Skin of body (tissue), 3 donors: ENCODE data around the gene PHRF1. TPM values are rescaled to one million over a fixed set of nuclear protein-coding genes. Genes with fewer than 3 reads are reported as not detected.
A peak's percentile ranks its signal among the peaks of the same experiment; 100 is the strongest.
"Not testable (repeated sequence)": the region's sequence is repeated elsewhere in the genome, so short reads cannot be mapped to it uniquely, and the experiment has no call there.

ENCODE experiments used
- DNase-seq: peaks from one replicate; lab custom pipeline; 2025; lab: John Stamatoyannopoulos, UW
- small RNA-seq: library from RNA; depleted of rRNA; stranded (forward); fragments of <200 nt; gene quantifications from one replicate; pipeline ENCODE3, GENCODE V24; 2014; ENCODE audit warnings: low replicate concordance
- total RNA-seq: library from RNA; depleted of rRNA; stranded (reverse); fragments of >200 nt; gene quantifications from one replicate; pipeline ENCODE4 v1.2.3, GENCODE V29; 2014

Gene PHRF1
- total RNA-seq, 1 donor from 2014 or later, result 18.8 TPM

DNA sequence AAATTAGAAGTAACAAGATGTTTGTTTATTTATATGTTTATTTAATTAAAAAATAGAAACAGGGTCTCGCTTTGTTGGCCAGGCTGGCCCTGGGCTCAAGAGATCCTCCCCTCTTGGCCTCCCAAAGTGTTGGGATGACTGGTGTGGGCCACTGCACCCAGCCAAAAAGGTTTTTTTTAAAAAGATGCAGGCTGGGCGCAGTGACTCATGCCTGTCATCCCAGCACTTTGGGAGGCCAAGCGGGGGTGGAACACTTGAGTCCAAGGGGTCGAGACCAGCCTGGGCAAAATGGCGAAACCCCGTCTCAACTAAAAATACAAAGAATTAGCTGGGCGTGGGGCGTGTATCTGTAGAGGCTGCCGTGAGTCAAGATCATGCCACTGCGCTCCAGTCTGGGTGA, 74.2 kb downstream of the PHRF1 start:
- no peak for DNase-seq

DNA sequence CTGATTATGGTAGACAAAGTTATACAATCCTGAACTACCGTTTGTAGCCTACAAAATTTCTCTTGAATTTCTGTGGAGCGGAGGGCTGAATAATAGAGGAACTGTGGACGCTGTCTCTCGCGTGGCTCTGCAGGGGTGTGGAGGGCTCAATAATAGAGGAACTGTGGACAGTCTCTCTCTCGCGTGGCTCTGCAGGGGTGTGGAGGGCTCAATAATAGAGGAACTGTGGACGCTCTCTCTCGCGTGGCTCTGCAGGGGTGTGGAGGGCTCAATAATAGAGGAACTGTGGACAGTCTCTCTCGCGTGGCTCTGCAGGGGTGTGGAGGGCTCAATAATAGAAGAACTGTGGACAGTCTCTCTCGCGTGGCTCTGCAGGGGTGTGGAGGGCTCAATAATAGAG, 76.9 kb downstream of the PHRF1 start:
- not testable (repeated sequence) for DNase-seq

DNA sequence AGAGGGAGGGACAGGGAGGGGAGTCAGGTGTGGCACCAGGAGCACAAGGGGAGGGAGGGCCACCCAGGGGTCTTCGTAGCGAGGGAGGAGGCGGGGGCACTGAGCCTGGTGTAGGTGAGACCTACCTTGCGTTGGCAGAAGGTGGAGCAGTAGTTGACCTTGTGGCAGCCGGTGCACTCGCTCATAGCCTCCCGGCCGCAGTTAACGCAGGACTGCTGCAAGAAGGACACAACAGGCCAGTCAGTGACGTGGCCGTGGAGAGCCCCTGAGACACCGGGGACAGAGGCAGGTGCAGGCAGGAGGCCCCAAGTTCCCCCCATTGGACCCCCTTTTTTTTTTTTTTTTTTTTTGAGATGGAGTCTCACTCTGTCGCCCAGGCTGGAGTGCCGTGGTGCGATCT, 77.6 kb downstream of the PHRF1 start:
- DNase-seq, result no peak

DNA sequence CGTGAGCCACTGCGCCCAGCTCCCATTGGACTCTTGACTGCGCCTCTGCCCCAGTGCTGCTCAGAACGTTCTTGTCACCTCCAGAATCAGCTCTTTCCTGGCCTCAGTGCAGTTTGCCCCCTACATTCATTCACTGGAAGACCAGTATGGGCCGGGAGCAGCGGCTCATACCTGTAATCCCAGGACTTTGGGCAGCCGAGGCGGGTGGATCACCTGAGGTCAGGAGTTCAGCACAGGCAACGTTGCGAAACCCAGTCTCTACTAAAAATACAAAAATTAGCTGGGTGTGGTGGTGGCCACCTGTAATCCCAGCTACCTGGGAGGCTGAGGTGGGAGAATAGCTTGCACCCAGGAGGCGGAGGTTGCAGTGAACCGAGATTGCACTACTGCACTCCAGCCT, 78.2 kb downstream of the PHRF1 start:
- DNase-seq, result not testable (repeated sequence)

DNA sequence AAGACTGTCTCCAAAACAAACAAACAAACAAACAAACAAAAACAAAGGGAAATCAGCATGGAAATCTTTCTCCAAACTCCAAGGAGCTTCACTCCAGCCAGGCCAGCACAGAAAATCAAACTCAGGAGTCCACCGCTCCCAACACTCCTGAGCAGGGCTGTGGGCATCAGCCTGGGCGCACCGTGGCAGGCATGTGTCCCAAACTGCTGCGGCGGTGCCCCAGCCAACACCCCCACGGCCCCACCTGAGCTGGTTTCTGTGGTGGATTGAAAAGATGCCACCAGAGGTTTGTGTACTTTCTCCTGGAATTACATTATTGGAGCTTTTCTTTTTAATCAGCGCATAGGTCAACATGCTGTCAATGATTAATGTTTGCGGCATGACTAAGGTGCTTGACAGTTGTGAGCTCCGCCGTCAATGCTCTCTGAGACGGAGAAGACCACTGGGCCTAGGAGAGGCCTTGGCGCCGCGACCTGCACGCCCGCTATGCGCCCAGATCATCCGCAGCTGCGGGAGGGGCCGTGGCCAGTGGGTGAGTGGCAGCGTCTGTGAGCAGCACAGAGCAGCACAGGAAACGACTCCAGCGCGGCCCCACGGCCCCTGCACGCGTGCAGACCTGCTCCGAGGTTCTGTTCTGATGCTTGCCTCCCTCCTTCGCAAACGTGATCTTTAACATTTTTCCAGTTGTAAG, 78.9 kb downstream of the PHRF1 start:
- no peak for DNase-seq

DNA sequence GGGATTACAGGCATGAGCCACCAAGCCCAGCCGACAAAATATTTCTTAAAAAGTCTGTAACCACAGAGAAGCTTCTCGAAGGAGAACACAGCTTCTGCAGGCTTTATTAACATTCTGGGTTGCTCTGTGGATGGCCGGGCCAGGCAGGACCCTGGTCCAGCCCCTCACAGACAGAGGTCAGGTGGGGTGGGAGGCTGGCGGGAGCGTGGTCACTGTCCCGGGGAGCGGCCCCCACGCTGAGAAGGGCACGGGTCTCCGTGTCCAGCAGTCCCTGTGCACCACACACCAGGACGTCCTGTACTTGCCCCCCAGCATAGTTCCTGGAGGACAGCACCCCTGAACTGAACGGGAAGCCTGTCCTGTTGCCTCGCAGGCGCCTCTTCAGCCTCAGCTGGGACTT, 80.2 kb downstream of the PHRF1 start:
- no peak for DNase-seq

DNA sequence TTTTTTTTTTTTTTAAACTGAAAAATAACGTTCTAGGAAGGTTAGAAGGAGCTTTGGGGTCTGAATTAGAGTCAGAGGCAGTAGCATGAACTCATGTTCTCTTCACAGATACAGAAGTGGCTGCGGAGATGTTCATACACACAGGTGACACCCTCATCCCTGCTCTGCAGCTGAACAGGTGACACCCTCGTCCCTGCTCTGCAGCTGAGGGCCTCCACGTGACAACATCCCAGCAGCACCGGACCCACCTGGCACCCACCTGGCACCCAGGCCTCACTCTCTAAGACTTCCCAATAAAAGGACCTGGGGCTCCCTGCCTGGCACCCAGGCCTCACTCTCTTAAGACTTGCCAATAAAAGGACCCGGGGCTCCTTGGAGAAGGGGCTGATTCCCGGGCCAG, 80.6 kb downstream of the PHRF1 start:
- no peak for DNase-seq

DNA sequence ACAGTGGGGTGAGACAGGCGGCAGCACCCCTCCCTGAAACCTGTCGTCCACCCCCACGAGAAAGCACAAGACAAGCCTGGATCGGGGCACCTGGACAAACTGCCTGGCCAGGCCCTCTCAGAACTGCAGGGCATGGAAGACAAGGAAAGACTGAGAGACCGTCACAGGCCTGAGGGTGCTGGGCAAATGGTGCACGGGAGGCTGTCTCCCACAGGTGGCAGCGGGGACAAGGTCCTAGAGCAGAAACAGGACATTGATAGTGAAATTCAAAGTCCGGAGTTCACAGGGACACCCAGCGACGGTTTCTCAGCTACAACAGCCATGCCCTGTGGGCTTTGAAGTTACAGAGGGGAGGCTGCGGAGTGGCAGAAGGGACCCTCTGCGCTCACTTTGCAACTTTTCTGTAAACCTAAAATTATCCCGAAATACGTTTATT, 81.4 kb downstream of the PHRF1 start:
- DNase-seq, result no peak

DNA sequence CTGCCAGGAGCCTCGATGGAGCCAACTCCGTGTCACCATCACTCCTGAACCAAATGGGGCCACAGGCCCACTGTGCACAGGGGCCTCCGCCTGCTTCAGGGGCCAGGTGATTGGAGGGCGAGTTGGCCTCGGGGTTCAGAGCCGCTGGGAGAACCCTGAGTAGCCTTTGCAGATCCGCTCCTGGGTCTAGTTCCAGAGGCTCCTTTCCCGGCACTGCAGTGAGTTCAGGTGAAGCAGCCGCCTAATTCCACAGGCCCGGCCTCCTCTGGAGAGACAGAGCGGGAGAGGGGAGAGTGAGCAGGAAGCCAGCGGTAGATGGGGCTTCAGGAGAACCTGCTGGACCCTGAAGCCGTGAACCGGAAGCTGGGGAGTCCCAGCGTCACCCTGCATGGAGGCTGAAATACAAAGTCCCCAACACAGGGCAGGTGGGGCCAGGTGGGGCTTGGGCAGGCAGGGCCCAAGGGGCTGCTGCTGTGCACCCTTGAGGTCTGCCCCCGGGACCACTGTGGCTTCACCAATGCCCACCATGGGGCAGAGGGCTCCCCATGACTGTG, 83.3 kb downstream of the PHRF1 start:
- DNase-seq, result no peak

DNA sequence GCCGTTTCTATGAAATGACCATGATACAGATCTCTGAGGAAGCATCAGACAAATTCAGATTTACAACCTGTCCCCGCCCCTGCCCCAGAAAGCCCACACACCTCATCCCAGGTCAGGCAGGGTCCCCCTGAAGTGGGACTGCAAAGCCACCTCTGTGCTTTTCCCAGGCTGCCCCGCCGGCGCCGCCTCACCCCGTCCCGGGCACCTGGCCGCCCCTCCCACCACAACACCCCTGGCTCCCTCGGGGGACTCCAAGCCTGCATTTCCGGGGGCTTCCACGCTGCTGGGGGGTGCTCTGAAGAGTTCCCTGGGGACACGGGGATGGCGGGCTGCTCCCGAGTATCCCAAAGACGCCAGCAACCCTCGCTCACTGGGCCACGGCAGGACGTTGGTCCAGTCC, 84.0 kb downstream of the PHRF1 start:
- no peak for DNase-seq

DNA sequence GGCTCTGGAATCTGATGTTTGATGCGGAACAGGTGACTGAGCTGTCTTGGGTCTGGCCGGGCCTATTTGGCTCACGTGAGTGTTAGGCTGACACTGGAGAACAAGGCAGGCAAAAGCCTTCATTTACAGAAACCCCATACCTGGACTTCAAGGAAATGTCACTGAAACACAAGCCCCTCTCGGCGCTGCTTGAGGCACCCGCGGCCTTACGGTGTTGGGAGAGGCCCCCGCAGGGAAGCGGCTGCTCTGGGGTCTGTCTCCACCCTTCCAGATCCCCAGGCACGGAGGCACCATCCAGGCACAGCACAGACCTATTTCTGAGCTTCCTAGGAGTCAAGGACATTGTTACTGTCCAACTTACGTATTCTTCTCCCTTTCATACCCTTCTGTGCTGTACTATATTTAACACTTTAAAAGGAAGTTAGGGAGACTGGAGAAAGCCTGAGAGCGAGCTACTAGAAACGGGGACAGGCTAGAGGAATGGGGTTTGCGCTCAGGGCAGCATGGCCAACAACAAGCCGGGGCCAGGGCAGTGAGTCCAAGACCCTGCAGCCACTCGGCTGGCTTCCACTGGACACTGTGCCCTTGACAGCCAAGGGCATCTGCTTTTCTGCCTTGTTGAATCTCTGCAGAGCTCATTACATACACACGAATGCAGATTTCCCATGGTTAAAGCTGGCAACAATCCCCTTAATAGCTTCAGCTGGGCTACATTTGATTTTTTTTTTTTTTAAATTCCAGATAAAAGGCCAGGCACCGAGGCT, 84.6 kb downstream of the PHRF1 start:
- no peak for DNase-seq

Small RNA genes within 50 kb of the gene (small RNA-seq; reads per million reads assigned to genes)
- 9.2 reads per million, percentile 92 among the genes with 10 or more reads in this experiment for gene MIR210

Other genes starting within 250 kb of the PHRF1 start
- 10.8 TPM for gene B4GALNT4, start 207.0 kb upstream of the PHRF1 start, total RNA-seq
- gene PKP3, start 182.3 kb upstream of the PHRF1 start, total RNA-seq, result 71.2 TPM
- 9.5 TPM for gene SIGIRR, start 161.5 kb upstream of the PHRF1 start, total RNA-seq
- 7.3 TPM for gene ANO9, start 134.5 kb upstream of the PHRF1 start, total RNA-seq
- 14.1 TPM for gene PTDSS2, start 126.2 kb upstream of the PHRF1 start, total RNA-seq
- 83.8 TPM for gene RNH1, start 69.2 kb upstream of the PHRF1 start, total RNA-seq
- 27.9 TPM for gene HRAS, start 40.9 kb upstream of the PHRF1 start, total RNA-seq
- 0.69 TPM for gene LRRC56, start 38.9 kb upstream of the PHRF1 start, total RNA-seq
- gene LMNTD2, start 15.7 kb upstream of the PHRF1 start, total RNA-seq, result 0.69 TPM
- gene RASSF7, start 15.5 kb upstream of the PHRF1 start, total RNA-seq, result 7.7 TPM
- 6.6 TPM for gene IRF7, start 39.5 kb downstream of the PHRF1 start, total RNA-seq
- gene CDHR5, start 48.5 kb downstream of the PHRF1 start, total RNA-seq, result not detected
- 2.6 TPM for gene SCT, start 50.7 kb downstream of the PHRF1 start, total RNA-seq
- not detected for gene DRD4, start 60.8 kb downstream of the PHRF1 start, total RNA-seq
- gene DEAF1, start 118.8 kb downstream of the PHRF1 start, total RNA-seq, result 15.7 TPM
- 7.8 TPM for gene TMEM80, start 119.3 kb downstream of the PHRF1 start, total RNA-seq
- 35.6 TPM for gene EPS8L2, start 129.8 kb downstream of the PHRF1 start, total RNA-seq
- gene TALDO1, start 171.0 kb downstream of the PHRF1 start, total RNA-seq, result 134 TPM
- 15.3 TPM for gene GATD1, start 201.0 kb downstream of the PHRF1 start, total RNA-seq
- not detected for gene CEND1, start 213.6 kb downstream of the PHRF1 start, total RNA-seq
- gene SLC25A22, start 221.8 kb downstream of the PHRF1 start, total RNA-seq, result 11.6 TPM
- gene PIDD1, start 228.8 kb downstream of the PHRF1 start, total RNA-seq, result 4.6 TPM
- 391 TPM for gene RPLP2, start 233.5 kb downstream of the PHRF1 start, total RNA-seq
- gene PNPLA2, start 242.4 kb downstream of the PHRF1 start, total RNA-seq, result 60.0 TPM